Vagina (tissue), 2 donors: ENCODE data around the gene MTMR2.

Source experiments
- POLR2A ChIP-seq, 2 donors: fragments of 450-650 bp; IDR thresholded peaks; one replicate each; pipeline ENCODE4 v1.6.1; 2017; ENCODE audit warnings: antibody characterized with exemption in 2 of 2, mild to moderate bottlenecking in 2 of 2, moderate library complexity in 2 of 2
- POLR2AphosphoS5 ChIP-seq, 2 donors: sonication (generic); formaldehyde crosslinking; IDR thresholded peaks; one replicate each; pipeline ENCODE4 v1.9.0; 2017; ENCODE audit warnings: antibody characterized with exemption in 2 of 2, mild to moderate bottlenecking in 2 of 2, low read depth in 1 of 2; ENCODE audit not compliant: insufficient read depth in 1 of 2
- TF ChIP-seq, protein P1 (sequence below), 3 experiments: fragments of 450-650 bp in 2 of 3; fragments of 200-600 bp in 1 of 3; sonication (generic) in 1 of 3; IDR thresholded peaks; one replicate each; pipeline ENCODE4 v1.5.1; 2017 to 2019; ENCODE audit warnings: antibody characterized with exemption in 3 of 3, mild to moderate bottlenecking in 2 of 3, moderate library complexity in 2 of 3

DNA sequence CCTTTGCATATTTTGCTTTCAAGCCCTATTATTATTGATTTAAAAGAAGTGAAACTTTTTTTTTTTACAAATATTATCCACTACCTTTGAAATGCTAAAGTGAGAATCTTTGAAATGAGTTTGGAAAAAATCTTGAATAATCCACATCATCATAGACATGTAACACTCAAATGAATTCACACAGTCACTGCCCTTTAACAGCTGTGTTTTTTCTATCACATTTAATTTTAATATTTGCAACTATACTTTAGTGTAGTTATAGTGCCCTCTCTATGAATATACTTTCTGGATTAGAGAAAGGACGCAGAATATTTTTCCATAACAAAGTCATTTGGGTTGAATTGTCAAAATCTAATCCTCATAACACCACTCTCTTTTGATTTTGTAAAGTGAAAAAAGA is 37.9 kb upstream of the MTMR2 start:
- TF ChIP-seq, protein P1, sequence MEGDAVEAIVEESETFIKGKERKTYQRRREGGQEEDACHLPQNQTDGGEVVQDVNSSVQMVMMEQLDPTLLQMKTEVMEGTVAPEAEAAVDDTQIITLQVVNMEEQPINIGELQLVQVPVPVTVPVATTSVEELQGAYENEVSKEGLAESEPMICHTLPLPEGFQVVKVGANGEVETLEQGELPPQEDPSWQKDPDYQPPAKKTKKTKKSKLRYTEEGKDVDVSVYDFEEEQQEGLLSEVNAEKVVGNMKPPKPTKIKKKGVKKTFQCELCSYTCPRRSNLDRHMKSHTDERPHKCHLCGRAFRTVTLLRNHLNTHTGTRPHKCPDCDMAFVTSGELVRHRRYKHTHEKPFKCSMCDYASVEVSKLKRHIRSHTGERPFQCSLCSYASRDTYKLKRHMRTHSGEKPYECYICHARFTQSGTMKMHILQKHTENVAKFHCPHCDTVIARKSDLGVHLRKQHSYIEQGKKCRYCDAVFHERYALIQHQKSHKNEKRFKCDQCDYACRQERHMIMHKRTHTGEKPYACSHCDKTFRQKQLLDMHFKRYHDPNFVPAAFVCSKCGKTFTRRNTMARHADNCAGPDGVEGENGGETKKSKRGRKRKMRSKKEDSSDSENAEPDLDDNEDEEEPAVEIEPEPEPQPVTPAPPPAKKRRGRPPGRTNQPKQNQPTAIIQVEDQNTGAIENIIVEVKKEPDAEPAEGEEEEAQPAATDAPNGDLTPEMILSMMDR (IDR thresholded peaks at IDR 0.05): no peak
- TF ChIP-seq POLR2A (IDR thresholded peaks at IDR 0.05) (no peak), POLR2AphosphoS5 (IDR thresholded peaks at IDR 0.05; ENCODE audit: insufficient read depth in 1 of 2, low read depth in 1 of 2) (no peak)
